Hepatocyte (in vitro differentiated cells): ENCODE data around the gene EYS. TPM values are rescaled to one million over a fixed set of nuclear protein-coding genes. Genes with fewer than 3 reads are reported as not detected.

ENCODE experiments used
- DNase-seq: peaks from one replicate; pipeline ENCODE4 v3.0.0-alpha.2; 2016; ENCODE audit warnings: low spot score
- H2AFZ ChIP-seq: fragments of 200-600 bp; sonication (generic); 2 replicates; pipeline ENCODE4 v1.6.0; 2016; ENCODE audit warnings: antibody characterized with exemption, mild to moderate bottlenecking
- H3K27ac ChIP-seq: fragments of 200-600 bp; sonication (generic); 2 replicates; pipeline ENCODE4 v1.5.1; 2016; ENCODE audit warnings: mild to moderate bottlenecking
- H3K27me3 ChIP-seq: fragments of 200-600 bp; sonication (generic); 2 replicates; pipeline ENCODE4 v1.6.1; 2016
- H3K36me3 ChIP-seq: fragments of 200-600 bp; sonication (generic); replicated peaks from 2 replicates; pipeline ENCODE4 v1.5.1; 2016; ENCODE audit warnings: low read depth; ENCODE audit not compliant: insufficient read depth
- H3K4me1 ChIP-seq: fragments of 200-600 bp; sonication (generic); 2 replicates; pipeline ENCODE4 v1.5.1; 2016; ENCODE audit warnings: mild to moderate bottlenecking, moderate library complexity; ENCODE audit not compliant: insufficient read depth
- H3K4me2 ChIP-seq: fragments of 200-600 bp; sonication (generic); 2 replicates; pipeline ENCODE4 v1.6.0; 2016
- H3K4me3 ChIP-seq: fragments of 200-600 bp; sonication (generic); 2 replicates; pipeline ENCODE4 v1.5.1; 2016; ENCODE audit warnings: mild to moderate bottlenecking
- H3K79me2 ChIP-seq: fragments of 200-600 bp; sonication (generic); 2 replicates; pipeline ENCODE4 v1.6.0; 2017; ENCODE audit warnings: mild to moderate bottlenecking
- H3K9me2 ChIP-seq: fragments of 200-600 bp; sonication (generic); replicated peaks from 2 replicates; pipeline ENCODE4 v1.6.0; 2017; ENCODE audit warnings: mild to moderate bottlenecking; ENCODE audit not compliant: insufficient read depth
- H3K9me3 ChIP-seq: fragments of 200-600 bp; sonication (generic); 2 replicates; pipeline ENCODE4 v1.5.1; 2016; ENCODE audit warnings: low read depth, mild to moderate bottlenecking
- H4K20me1 ChIP-seq: fragments of 200-600 bp; sonication (generic); 2 replicates; pipeline ENCODE4 v1.6.0; 2016; ENCODE audit warnings: mild to moderate bottlenecking; ENCODE audit not compliant: insufficient read depth, poor library complexity, severe bottlenecking
- CTCF ChIP-seq: fragments of 200-600 bp; sonication (generic); IDR thresholded peaks from 2 replicates; pipeline ENCODE4 v1.5.1; 2016; ENCODE audit warnings: antibody characterized with exemption, mild to moderate bottlenecking; ENCODE audit not compliant: poor library complexity
- EZH2 ChIP-seq: fragments of 200-600 bp; sonication (generic); IDR thresholded peaks from 2 replicates; pipeline ENCODE4 v1.6.1; 2016; ENCODE audit warnings: antibody characterized with exemption, mild to moderate bottlenecking, borderline replicate concordance
- EZH2phosphoT487 ChIP-seq: fragments of 200-600 bp; sonication (generic); IDR thresholded peaks from one replicate; pipeline ENCODE4 v1.6.1; 2018; ENCODE audit warnings: antibody characterized with exemption, mild to moderate bottlenecking, low read depth, moderate library complexity; ENCODE audit not compliant: unreplicated experiment, severe bottlenecking
- WGBS: methylation state at CpG from one replicate; pipeline ENCODE4 v1.1.6; 2016; ENCODE audit warnings: low lambda C conversion rate; ENCODE audit errors: missing lambda C conversion rate; 5-methylcytosine and 5-hydroxymethylcytosine counted together
- polyA plus RNA-seq: library from polyadenylated mRNA; unstranded; fragments of >200 nt; fragmentation: Nextera tagmentation; extraction: Ambion mirVana; gene quantifications from 2 replicates; pipeline ENCODE4 v1.2.1, GENCODE V29; 2016
- total RNA-seq: library from RNA; depleted of rRNA; stranded (reverse); fragments of >200 nt; gene quantifications from 2 replicates; pipeline ENCODE4 v1.2.3, GENCODE V29; 2014

The EYS gene
- total and polyA plus RNA-seq, 2 experiments from 2014 or later = 0.57 to 0.68 TPM

GRCh38 chr6:63689421-63689820, 2017.6 kb downstream of the EYS start:
- H3K9me3 ChIP-seq = no peaks in the 10 kb centered on the region
- no peak overlapping the region for H3K27ac ChIP-seq
- no peak overlapping the region for H2AFZ ChIP-seq
- H3K4me3 ChIP-seq = no peak overlapping the region
- no peak for DNase-seq
- H3K27me3 ChIP-seq = no peaks in the 10 kb centered on the region
- TF ChIP-seq EZH2phosphoT487 (no peak), CTCF (peak; percentile 19), EZH2 (no peak)
- H3K36me3 ChIP-seq = peaks cover 4% of the 10 kb centered on the region
- WGBS = 96% methylated on average over 2 of the region's 2 CpGs
- no peaks in the 10 kb centered on the region for H3K4me1 ChIP-seq
- H3K9me2 ChIP-seq = no peaks in the 10 kb centered on the region
- H3K4me2 ChIP-seq = no peak overlapping the region
- peaks cover 57% of the 10 kb centered on the region for H3K79me2 ChIP-seq
- H4K20me1 ChIP-seq = no peaks in the 10 kb centered on the region

- DNase-seq = no peak
- no peaks in the 10 kb centered on the region for H3K9me3 ChIP-seq
- H3K4me3 ChIP-seq = no peak overlapping the region
- H4K20me1 ChIP-seq = peaks cover 7% of the 10 kb centered on the region
- peaks cover 71% of the 10 kb centered on the region for H3K79me2 ChIP-seq
- H3K4me2 ChIP-seq = no peak overlapping the region
- no peaks in the 10 kb centered on the region for H3K27me3 ChIP-seq
- H3K4me1 ChIP-seq = no peaks in the 10 kb centered on the region
- no peak overlapping the region for H3K27ac ChIP-seq
- WGBS = 97% methylated on average over 4 of the region's 4 CpGs
- no peak overlapping the region for H2AFZ ChIP-seq
- no peak for TF ChIP-seq CTCF
- no peak for TF ChIP-seq EZH2phosphoT487
- TF ChIP-seq EZH2 = no peak
- peaks cover 3% of the 10 kb centered on the region for H3K36me3 ChIP-seq
- no peaks in the 10 kb centered on the region for H3K9me2 ChIP-seq
Measured at GRCh38 chr6:63685446-63686379, 2021.3 kb downstream of the EYS start.

GRCh38 chr6:63683071-63683603, 2023.9 kb downstream of the EYS start:
- H3K9me3 ChIP-seq = no peaks in the 10 kb centered on the region
- 97% methylated on average over 1 of the region's 1 CpG for WGBS
- peaks cover 84% of the 10 kb centered on the region for H3K79me2 ChIP-seq

More at GRCh38 chr6:63683071-63683603, 2023.9 kb downstream of the EYS start:
- Histone ChIP-seq H3K27ac (no peak overlapping the region), H2AFZ (no peak overlapping the region), H3K9me2 (no peaks in the 10 kb centered on the region), H3K4me2 (no peak overlapping the region), H3K36me3 (no peaks in the 10 kb centered on the region), H4K20me1 (peaks cover 21% of the 10 kb centered on the region), H3K4me3 (no peak overlapping the region), H3K27me3 (no peaks in the 10 kb centered on the region), H3K4me1 (no peaks in the 10 kb centered on the region)
- no peak for DNase-seq
- TF ChIP-seq CTCF = no peak
- TF ChIP-seq EZH2phosphoT487 = no peak
- no peak for TF ChIP-seq EZH2
